NCI-H82 treated with DMSO at 0.1 percent for 48 hours (cell line): ENCODE results near the gene NEURL3.
"Not testable (repeated sequence)": the region's sequence is repeated elsewhere in the genome, so short reads cannot be mapped to it uniquely, and the experiment has no call there.

Experiments
- DNase-seq: peaks from one replicate; lab custom pipeline; 2025; ENCODE audit not compliant: unreplicated experiment; lab: John Stamatoyannopoulos, UW

The NEURL3 gene

DNA sequence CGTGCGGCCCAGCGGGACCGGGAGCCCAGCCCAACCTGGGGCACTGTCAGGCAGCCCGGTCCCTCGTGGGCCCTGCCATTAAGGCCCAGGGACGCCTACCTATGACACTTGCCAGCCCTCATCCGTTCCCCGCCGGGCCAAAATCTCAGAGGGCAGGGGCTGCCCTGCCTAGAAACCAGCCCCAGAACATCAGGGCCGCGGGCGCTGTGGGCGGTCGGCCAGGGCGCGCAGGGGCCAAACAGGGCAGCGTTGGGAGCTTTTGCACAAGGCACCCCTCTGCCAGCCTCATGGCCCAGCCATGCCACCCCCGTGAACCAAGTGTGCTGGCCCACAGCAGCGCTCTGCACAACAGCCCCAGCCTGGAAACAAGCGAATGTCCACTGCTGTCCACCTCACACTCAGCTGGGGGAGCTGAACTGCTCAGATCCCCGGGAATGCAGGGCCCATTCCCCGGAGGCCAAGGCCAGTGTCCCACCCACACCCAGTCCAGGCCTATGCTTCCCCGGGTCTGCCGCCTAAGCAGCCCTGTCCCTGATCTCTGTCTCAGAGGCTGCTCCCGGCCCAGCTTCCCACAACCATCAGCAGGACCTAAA lies 3.5 kb upstream of the NEURL3 start:
- no peak for DNase-seq

- no peak for DNase-seq
Observed at GRCh38 chr2:96507957-96508520, 2.9 kb upstream of the NEURL3 start.

DNA sequence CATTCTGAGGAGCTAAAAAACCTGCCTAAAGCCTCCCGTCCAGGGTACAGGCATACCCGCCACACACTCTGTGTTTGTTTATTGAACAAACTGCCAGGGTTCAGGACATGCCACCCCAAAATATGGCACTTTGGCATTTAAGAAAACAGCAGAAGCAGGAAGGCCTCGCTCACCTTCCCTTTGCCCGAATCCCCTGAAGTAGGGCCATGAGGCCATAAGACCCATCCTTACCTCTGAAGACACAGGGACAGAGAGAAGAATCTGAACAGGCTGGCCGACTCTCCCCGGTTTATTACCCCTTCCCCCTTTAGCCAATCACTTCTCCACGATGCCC lies 1.7 kb upstream of the NEURL3 start:
- no peak for DNase-seq

DNA sequence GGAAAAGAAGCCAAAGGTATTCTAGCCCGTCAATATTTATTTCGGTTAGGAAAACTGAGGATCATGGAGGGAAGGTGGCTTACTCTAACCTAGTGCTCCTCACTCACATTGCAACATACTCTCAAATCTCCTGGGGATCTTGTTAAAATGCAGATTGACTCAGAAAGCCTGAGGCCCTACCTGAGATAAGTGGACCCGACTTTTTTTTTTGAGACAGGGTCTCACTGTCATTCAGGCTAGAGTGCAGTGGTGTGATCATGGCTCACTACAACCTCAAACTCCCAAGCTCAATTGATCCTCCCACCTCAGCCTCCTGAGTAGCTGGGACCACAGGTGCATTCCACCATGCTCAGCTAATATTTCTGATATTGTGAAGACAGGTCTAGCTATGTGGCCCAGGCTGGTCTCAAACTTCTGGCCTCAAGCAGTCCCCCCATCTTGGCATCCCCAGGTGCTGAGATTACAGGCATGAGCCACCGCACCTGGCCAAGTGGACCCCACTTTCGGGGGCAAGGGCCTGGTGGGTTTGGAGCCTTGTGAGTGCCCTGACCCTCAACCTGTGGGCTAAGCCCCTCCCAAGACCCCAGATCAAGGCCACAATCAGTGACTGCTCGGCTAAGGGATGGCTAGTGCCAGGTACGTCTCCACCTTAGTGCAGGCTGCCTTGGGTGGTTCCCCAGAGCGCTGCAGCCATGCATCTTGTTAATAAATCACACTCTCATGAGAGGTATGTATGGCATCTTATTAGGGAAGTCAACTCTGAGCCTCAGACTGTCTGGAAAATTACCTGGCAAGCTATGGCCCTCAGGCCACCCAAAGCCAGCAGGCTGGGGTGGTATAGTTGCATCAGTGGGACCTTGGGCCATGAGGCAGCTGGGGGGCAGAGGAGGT lies 1.1 kb upstream of the NEURL3 start:
- DNase-seq = no peak

DNA sequence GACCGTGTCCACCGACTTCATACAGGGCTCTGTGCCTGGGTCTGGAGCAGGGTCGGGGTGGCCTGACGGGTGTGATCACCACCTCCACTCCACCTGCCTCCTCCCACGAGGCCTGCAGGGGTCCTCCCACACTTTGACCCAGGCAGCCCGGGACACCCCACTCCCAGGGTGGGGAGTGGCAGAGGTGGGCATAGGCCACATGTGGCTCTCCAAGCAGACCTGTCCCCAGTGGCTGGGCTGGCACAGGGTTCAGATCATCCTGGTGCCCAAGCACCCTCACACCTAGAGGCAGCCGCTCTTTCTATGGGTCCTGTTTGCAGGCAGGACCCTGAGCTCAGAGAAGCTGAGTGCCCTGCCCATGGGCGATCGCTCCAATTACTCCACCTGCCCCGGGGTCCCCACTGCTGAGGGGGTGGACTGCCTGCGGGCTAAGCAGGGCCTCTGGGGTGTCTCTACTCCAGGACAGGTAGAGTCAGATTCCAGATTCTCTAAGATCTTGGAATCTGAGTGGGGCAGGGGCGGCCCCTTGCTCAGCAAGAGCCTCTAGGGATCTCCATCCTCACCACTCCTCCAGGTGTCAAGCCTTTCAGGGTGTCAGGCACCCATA lies 1.4 kb downstream of the NEURL3 start:
- no peak for DNase-seq

GRCh38 chr2:96502891-96503636 lies 2.1 kb downstream of the NEURL3 start:
- no peak for DNase-seq

- DNase-seq = no peak
Observed at GRCh38 chr2:96501886-96502810, 3.0 kb downstream of the NEURL3 start.

GRCh38 chr2:96501471-96501874 lies 3.7 kb downstream of the NEURL3 start:
- DNase-seq = no peak

- DNase-seq = no peak
Observed at GRCh38 chr2:96500385-96501066, 4.6 kb downstream of the NEURL3 start.

GRCh38 chr2:96499061-96499960 lies 5.8 kb downstream of the NEURL3 start:
- DNase-seq = no peak

- DNase-seq = not testable (repeated sequence)
Observed at GRCh38 chr2:96498611-96499010, 6.5 kb downstream of the NEURL3 start.

- no peak for DNase-seq
Observed at GRCh38 chr2:96498021-96498431, 7.1 kb downstream of the NEURL3 start.

- no peak for DNase-seq
Observed at GRCh38 chr2:96495982-96496629, 9.1 kb downstream of the NEURL3 start.

- DNase-seq = no peak
Observed at GRCh38 chr2:96494188-96494587, 11.0 kb downstream of the NEURL3 start.

- DNase-seq = no peak
Observed at GRCh38 chr2:96493072-96493471, 12.1 kb downstream of the NEURL3 start.

- DNase-seq = no peak
Observed at GRCh38 chr2:96491860-96492497, 13.2 kb downstream of the NEURL3 start.

DNA sequence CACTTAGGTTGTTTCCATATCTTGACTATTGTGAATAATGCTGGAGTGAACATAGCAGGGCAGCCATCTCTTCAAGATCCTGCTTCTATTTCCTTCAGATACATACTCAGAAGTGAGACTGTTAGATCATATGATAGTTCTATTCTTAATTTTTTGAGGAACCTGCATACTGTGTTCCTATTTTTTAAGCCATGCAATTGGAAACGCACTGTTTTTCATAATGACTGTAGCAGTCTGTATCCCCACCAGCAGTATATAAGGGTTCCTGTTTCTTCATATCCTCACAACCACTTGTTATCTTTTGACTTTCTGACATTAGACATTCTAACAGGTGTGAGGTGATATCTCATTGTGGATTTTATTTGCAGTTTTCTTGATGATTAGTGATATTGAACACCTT lies 15.5 kb downstream of the NEURL3 start:
- no peak for DNase-seq

DNA sequence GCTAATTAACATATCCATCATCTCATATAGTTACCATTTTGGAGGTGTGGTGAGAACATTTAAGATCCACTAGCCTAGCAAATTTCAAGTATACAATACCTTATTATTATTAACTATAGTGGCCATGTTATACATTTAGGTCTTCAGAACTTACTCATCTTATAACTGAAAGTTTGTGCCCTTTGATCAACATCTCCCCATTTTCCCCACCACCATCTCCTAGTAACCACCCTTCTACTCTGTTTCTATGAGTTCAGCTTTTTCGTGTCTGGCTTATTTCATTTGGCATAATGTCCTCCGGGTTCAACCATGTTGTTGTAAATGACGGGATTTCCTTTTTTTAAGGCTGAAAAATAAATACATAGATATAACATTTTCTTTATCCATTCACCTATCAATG lies 15.9 kb downstream of the NEURL3 start:
- DNase-seq = no peak
